Hepatocyte (in vitro differentiated cells): Measurements from ENCODE around the gene VWA8.

Experiments
- EZH2 ChIP-seq: fragments of 200-600 bp; sonication (generic); IDR thresholded peaks from 2 replicates; pipeline ENCODE4 v1.6.1; 2016; ENCODE audit warnings: antibody characterized with exemption, mild to moderate bottlenecking, borderline replicate concordance
- EZH2phosphoT487 ChIP-seq: fragments of 200-600 bp; sonication (generic); IDR thresholded peaks from one replicate; pipeline ENCODE4 v1.6.1; 2018; ENCODE audit warnings: antibody characterized with exemption, mild to moderate bottlenecking, low read depth, moderate library complexity; ENCODE audit not compliant: unreplicated experiment, severe bottlenecking
- TF ChIP-seq, protein P1 (sequence below): fragments of 200-600 bp; sonication (generic); IDR thresholded peaks from 2 replicates; pipeline ENCODE4 v1.5.1; 2016; ENCODE audit warnings: antibody characterized with exemption, mild to moderate bottlenecking; ENCODE audit not compliant: poor library complexity

DNA sequence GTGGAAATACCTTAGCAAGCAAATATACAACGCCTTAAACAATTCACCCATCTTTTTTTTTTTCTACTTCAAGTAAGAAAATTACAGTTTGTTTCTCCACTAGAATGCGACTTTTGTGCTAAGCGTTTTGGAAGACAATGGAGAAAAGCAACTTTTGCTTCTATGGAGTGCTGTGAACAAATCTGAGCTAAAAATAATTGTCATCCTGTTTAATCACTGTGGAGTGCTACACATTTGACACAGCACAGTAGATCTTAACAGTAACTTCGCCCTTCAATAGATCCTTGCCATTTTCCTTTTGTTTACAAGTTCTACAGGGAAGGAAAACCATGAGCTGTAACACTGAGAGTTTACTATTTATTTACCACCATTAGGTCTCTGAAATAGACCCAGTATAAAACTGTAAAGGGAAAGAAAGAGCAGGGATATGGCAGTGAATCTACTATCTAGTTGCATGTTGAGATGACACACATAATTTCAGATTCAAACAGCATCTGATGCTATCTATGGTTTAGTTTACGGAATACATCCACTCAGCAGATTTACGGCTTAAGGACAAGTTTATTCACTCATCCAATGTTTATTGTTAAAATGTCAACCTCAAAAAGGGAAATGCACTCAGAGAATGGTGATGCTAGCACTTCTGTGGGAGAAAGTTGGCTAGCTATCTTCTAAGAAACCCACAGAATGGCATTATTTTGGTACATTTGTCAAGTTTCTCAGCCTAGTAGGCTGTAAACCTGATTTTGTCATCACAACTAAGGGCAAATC lies 175.3 kb downstream of the VWA8 start:
- TF ChIP-seq, protein P1, sequence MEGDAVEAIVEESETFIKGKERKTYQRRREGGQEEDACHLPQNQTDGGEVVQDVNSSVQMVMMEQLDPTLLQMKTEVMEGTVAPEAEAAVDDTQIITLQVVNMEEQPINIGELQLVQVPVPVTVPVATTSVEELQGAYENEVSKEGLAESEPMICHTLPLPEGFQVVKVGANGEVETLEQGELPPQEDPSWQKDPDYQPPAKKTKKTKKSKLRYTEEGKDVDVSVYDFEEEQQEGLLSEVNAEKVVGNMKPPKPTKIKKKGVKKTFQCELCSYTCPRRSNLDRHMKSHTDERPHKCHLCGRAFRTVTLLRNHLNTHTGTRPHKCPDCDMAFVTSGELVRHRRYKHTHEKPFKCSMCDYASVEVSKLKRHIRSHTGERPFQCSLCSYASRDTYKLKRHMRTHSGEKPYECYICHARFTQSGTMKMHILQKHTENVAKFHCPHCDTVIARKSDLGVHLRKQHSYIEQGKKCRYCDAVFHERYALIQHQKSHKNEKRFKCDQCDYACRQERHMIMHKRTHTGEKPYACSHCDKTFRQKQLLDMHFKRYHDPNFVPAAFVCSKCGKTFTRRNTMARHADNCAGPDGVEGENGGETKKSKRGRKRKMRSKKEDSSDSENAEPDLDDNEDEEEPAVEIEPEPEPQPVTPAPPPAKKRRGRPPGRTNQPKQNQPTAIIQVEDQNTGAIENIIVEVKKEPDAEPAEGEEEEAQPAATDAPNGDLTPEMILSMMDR = no peak
- TF ChIP-seq EZH2 (no peak), EZH2phosphoT487 (no peak)
